Stimulated activated CD4-positive, alpha-beta T cell treated with anti-CD3 and anti-CD28 coated beads, Interleukin-2, amount 100 ng/mL, for 48 hours (primary cell): Measurements from ENCODE around the gene TCF7L2.

Source experiments
- DNase-seq, 2 donors: peaks; one replicate each; pipeline ENCODE4 v3.0.0-alpha.2; 2020

The TCF7L2 gene

DNA sequence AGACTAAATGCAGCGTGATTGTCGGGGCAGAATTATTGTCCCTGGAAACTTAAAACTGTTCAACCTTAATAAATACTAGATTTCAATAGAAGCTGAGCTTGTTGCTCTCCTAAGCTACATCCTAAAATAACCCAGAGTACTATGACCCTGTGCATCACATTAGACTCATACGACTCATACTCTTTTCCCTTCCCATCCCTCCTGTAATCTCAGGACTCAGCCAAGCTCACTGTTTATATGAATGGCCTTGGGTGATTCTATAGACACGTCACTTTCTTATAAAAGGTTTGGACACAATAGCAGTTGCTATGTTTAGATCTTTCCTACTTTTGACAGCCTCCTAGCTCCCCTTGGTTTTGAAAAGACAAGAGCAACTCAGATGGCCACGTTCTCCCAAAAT lies 17.2 kb downstream of the TCF7L2 start:
- DNase-seq = no peak

- no peak for DNase-seq
Observed at GRCh38 chr10:112969131-112969530, 19.1 kb downstream of the TCF7L2 start.

DNA sequence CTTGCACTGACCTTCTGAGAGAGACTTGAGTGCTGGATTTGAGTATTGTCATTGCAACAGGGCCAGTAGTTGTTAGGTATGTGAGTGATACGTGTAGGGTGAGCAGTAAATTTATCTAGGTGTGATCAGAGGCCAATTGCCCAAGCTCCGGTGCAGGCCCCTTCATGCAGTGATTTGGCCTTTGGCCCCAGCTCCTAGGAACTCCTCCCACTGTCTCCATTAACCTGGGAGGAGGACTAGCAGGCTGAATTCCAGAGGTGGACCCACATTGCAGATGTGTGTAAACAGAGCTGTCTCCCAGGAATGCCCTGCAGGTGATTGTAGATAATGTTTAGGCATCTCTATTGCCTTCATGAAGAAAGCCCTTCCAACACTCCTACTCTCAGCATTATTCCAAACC lies 19.5 kb downstream of the TCF7L2 start:
- DNase-seq = no peak

DNA sequence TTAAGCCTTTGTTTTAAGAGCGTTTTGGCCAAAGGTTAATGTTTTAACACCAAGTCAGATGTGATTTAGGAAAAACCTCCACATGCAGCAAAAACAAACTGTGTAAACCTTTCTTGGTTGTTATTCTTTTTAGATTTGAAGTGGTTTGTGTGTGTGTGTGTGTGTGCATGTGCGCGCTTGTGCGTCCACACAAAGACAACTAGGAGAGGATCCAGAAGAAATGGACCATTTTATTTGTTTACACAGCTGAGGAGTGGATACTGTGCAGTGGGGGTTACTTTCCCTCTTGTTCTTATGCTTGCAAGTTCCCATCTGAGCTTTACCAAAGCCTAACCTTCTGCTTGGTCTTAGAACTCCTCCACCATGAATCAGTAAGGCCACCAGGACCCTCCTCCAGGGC lies 20.0 kb downstream of the TCF7L2 start:
- no peak for DNase-seq

DNA sequence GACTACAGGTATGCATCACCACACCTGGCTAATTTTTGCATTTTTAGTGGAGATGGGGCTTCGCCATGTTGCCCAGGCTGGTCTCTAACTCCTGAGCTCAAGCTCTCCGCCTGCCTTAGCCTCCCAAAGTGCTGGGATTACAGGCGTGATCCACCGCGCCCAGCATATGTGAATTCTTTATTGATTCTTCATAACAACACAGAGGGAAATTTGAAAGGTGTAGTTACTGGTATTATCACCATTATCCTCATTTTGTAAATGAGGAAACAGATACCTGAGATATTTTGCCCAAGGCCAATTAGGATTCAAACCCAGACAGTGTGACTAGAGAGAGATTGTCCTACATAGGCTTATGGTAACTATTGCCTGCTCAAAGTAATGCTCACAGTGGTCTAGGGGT lies 22.6 kb downstream of the TCF7L2 start:
- no peak for DNase-seq

- DNase-seq = no peak
Observed at GRCh38 chr10:112973046-112973445, 23.0 kb downstream of the TCF7L2 start.

DNA sequence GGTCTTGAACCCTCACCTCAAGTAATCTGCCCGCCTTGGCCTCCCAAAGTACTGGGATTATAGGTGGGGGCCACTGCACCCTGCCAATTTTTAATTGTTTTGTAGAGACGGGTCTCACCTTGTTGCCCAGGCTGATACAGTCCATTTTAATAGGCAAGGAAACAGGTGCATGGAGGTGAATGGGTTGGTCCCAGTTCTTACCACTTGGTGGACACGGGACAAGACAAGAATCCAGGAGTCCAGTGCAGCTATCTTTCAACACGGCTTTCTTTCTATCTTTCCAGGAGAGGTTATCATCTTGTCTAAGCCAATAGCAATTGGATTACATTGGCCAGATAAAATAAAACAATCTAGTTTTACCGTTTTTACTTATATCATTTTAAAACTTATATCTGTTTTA lies 23.8 kb downstream of the TCF7L2 start:
- no peak for DNase-seq

GRCh38 chr10:112977426-112977898 lies 27.4 kb downstream of the TCF7L2 start:
- no peak for DNase-seq

DNA sequence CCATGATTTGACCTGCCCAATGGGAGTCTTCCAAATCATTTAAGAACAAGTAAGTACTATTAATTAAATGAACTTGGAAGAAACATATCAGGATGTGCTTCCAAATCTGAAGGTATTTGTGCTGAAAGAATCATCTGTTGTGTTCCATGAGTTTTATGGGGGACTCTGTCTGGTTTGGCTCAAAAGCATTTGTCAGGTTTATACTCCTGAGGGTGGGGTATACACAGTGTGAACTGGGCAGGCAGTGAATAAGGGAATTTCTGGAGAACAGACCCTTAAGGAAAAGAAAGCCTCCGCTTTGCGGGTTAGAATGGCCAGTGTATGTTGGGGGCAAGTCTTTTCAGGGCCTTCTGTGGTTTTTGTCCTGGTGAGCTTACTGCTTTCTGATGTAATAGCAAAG lies 29.9 kb downstream of the TCF7L2 start:
- DNase-seq = no peak

- no peak for DNase-seq
Observed at GRCh38 chr10:112980937-112981336, 30.9 kb downstream of the TCF7L2 start.

- DNase-seq = peak; percentile 13 to 28
Observed at GRCh38 chr10:112981553-112981952, 31.5 kb downstream of the TCF7L2 start.

DNA sequence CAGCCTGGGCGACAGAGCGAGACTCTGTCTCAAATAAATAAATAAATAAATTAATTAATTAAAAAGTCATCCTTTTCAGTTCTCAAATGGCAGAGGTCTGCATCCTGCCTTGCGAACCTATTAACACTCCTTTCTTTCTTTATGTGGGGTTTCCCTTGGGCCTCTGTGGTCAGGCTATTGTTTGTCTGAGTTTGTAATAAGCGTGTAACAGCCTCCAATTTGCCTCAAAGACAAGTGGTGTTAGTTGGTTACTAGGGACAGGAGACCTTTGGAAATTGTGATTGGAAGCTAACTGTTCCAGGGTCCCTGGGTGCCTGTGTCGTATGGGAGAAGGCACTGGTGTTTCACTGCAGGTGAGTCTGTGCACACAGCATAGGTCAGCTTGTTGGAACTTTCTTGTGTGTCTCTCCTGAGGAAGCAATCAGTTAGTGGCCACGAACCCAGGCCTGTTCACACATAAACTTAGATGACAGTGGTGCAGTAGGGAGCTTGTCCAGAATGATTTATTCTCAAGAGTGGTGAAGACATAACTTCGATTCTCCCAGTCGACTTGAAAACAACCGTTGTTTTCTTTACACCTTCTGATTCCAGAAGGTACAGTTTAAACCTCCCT lies 33.5 kb downstream of the TCF7L2 start:
- DNase-seq = no peak

DNA sequence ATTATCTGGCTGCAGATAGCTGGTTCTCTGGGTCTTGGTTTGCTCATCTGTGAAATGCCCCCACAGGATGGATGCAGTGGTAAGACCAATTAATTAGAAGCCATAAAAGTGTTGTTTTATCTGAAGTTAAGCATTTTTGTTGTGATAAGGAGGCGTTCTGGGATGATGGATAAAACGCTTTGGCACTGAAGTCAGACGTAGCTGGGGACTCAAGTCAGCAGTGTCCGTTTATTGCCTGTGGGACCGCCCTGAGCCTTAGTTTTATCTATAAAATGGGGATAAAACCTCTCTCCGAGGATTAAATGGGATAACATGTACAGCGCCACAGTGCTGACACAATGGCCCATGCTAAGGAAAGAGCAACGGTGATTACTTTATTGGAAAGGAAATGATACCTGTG lies 34.7 kb downstream of the TCF7L2 start:
- DNase-seq = no peak

GRCh38 chr10:112985690-112986543 lies 35.9 kb downstream of the TCF7L2 start:
- DNase-seq = no peak

- DNase-seq = no peak
Observed at GRCh38 chr10:112986544-112987190, 36.6 kb downstream of the TCF7L2 start.

DNA sequence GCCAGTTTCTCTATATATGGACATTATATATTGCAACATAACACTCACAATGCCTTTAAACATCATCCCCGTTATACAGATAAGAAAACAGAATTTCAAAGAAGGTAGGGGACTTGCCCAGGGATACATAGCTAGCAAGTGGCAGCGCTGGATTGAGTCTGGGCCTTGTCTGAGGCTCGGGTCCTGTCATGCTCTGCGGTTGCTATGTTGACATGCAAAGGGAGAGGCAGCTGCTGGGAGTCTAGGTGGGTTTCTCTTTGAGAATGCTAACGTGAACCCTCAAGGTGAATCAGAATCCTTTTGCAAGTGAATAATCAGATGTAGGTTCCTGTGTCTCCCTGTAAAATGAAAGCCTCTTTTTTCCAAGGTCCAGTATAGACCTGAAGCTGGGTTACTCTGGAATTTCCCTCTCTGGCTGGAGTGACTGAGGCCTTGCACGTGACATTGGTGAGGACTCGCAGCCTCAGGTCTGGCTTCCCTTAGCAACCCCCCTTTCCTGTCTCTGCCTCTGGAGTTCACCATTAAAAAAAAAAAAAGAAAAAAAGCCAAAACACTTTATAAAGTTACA lies 38.9 kb downstream of the TCF7L2 start:
- no peak for DNase-seq

DNA sequence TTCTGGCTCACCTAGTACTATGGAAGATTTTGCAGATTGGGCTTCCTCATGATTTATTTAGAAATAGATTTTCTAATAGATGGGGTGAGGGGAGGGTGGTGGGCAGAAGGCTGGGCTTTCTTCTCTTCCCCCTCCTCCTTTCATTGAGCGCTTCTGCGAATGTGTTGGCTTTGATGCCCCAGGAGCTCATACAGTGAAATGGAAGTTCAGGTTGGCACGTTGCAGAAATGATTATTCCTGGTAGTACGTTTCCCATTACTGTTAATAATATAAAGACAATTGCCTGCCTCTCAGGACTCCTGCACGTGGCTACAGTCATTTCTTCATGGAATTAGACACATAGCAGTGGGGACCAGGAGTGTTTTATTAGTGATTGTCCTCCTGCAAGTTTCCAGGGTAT lies 39.8 kb downstream of the TCF7L2 start:
- DNase-seq = no peak

DNA sequence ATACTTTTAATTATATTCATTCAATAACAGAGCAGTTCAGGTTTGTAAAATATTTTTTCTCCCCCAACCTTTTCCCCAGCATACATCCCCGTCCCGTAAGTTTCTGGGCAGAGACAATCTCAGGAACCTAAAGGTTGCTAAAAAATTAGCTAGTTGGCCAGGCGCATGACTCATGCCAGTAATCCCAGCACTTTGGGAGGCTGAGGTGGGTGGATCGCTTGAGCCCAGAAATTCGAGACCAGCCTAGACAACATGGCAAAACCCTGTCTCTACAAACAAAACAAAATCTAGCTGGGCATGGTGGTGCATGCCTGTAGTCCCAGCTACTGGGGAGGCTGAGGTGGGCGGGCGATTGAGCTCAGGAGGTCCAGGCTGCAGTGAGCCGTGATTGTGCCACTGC lies 40.2 kb downstream of the TCF7L2 start:
- DNase-seq = no peak

DNA sequence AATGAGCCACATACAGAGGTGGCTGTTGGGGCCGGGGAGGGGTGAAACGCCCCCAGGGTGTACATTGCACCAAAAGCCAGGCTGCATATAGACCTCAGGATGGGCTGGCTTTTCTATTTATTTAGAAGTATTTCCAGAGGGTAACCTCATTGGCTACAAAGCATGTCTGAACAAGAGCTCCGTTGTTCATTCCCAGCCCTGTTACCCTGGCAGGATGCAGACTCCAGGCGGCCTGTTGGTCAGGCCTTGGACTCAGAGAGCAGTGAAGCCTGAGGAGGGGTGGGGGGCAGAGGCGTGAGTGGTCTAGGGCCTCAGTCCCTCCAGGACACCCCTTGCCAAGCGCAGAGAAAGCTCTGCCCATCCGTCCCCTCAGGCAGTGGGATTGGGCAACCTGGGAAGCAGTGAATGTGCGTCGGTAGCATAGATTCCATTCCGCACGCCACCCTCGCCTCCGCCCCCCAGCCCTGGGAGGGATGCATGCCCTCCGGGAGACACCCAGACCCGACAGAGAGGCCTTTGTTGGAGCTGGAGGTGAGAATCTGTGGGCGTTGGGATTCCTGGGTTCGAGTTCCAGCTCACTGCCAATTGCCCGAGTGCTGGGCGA lies 41.9 kb downstream of the TCF7L2 start:
- DNase-seq = no peak

DNA sequence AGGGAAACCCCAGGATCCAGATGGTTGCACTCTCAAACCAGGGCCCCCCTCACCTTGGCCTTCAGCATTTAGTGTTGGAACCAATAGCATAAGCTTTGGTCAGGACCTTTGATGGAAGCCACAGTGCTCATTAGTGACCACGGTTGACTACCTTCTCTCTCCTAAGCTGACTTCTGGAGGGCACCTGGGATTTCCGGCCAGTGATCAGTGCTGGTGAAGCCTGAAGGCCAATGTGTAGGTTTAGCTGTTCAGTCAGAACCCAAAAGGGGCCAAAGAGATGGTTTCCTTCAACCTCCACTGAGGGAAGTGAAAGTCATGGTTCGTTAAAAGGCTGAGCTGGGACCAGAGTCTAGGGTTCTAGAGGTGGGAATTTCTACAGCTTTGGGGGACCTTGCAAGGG lies 46.4 kb downstream of the TCF7L2 start:
- no peak for DNase-seq

DNA sequence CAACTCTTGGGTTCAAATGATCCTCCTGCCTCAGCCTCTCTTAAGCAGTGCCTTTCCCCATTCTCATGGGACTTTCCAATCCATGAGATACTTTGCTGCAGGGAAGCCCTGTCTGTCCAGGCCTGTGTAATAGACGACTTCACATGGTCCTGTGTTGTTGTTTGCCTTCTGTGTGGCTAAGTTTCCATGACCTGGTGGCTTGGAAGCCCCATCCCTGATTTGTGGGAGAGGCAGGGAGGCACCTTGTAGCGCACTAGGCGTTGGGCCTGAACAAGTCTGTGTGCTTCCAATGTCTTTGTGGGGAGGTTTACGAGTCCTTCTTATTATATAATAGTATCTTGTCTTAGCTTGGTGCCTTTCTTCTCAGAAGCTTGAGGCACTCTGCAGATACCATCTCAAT lies 49.1 kb downstream of the TCF7L2 start:
- no peak for DNase-seq

DNA sequence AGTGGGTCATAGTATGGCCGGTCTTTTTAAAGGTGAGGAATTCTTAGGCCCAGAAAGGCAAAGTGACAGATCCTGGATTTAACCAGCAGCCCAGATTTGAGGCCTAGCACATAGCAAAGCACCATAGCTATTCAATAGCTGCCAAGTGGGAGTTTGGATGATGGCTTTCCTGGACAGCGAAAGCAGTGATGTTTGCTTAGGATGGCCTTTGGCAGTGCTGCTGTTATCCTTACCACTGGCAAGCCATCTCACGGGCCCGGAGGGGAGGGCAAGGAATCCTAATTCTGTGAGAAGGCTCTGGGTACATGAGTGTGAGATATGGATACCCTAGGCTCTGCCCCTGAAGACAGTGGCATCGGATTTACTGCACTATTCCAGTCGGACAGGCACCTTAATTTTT lies 50.4 kb downstream of the TCF7L2 start:
- no peak for DNase-seq

- DNase-seq = no peak
Observed at GRCh38 chr10:113000876-113001598, 51.0 kb downstream of the TCF7L2 start.
